Measurements from ENCODE around the gene OR51F1.
"Not testable (repeated sequence)": the region's sequence is repeated elsewhere in the genome, so short reads cannot be mapped to it uniquely, and the experiment has no call there.

Gene OR51F1

GRCh38 chr11:4769838-4770237, at the start of gene OR51F1:
TSS of gene OR51F1 (minus strand) at chr11:4769938. CDS start at chr11:4769938, 0 bp downstream.
- TF ChIP-seq CTCF (IDR thresholded peaks at IDR 0.05): no peak
- Histone ChIP-seq H3K9me3 (no peaks in the 10 kb centered on the region), H3K4me3 (no peak within 1 kb of the TSS), H3K4me1 (no peaks in the 10 kb centered on the region), H3K27me3 (no peaks in the 10 kb centered on the region), H3K36me3 (no peaks in the 10 kb centered on the region), H3K27ac (no peak within 1 kb of the TSS)
- DNase-seq: no peak
- intact Hi-C loops (cut with DNase I; ENCODE audit: low total_unique reads): no loop called here

GRCh38 chr11:4809246-4809645, 39.5 kb upstream of the OR51F1 start:
- intact Hi-C loops (cut with DNase I; ENCODE audit: low total_unique reads): no loop called here
- Histone ChIP-seq H3K9me3 (no peaks in the 10 kb centered on the region), H3K4me1 (no peaks in the 10 kb centered on the region), H3K27ac (no peak overlapping the region), H3K27me3 (no peaks in the 10 kb centered on the region), H3K4me3 (no peak overlapping the region), H3K36me3 (no peaks in the 10 kb centered on the region)
- no peak for TF ChIP-seq CTCF (IDR thresholded peaks at IDR 0.05)
- DNase-seq: no peak

GRCh38 chr11:4808476-4808875, 38.7 kb upstream of the OR51F1 start:
- no peak overlapping the region for H3K4me3 ChIP-seq
- intact Hi-C loops (cut with DNase I; ENCODE audit: low total_unique reads): no loop called here
- no peaks in the 10 kb centered on the region for H3K27me3 ChIP-seq
- no peaks in the 10 kb centered on the region for H3K9me3 ChIP-seq
- H3K36me3 ChIP-seq: no peaks in the 10 kb centered on the region
- no peak for DNase-seq
- no peak overlapping the region for H3K27ac ChIP-seq
- TF ChIP-seq CTCF (IDR thresholded peaks at IDR 0.05): no peak
- H3K4me1 ChIP-seq: no peaks in the 10 kb centered on the region

- no peaks in the 10 kb centered on the region for H3K27me3 ChIP-seq
- intact Hi-C loops (cut with DNase I; ENCODE audit: low total_unique reads): no loop called here
- no peak for DNase-seq
- no peaks in the 10 kb centered on the region for H3K9me3 ChIP-seq
- no peak within 1 kb of the TSS for H3K4me3 ChIP-seq
- H3K27ac ChIP-seq: no peak within 1 kb of the TSS
- no peaks in the 10 kb centered on the region for H3K4me1 ChIP-seq
- no peaks in the 10 kb centered on the region for H3K36me3 ChIP-seq
- no peak for TF ChIP-seq CTCF (IDR thresholded peaks at IDR 0.05)
Measured at GRCh38 chr11:4804280-4804679, 34.5 kb upstream of the OR51F1 start, which contains the start of gene OR52R1. TSS of gene OR52R1 (minus strand) at chr11:4804380. CDS start at chr11:4804380, 0 bp downstream.

GRCh38 chr11:4801316-4801715, 31.6 kb upstream of the OR51F1 start:
- H3K4me3 ChIP-seq; intact Hi-C loops (cut with DNase I; ENCODE audit: low total_unique reads); H3K9me3 ChIP-seq; H3K4me1 ChIP-seq; DNase-seq; H3K27me3 ChIP-seq; H3K36me3 ChIP-seq; H3K27ac ChIP-seq: not testable (repeated sequence)

GRCh38 chr11:4798427-4799183, 28.9 kb upstream of the OR51F1 start:
- Histone ChIP-seq H3K4me3 (no peak overlapping the region), H3K36me3 (no peaks in the 10 kb centered on the region), H3K9me3 (no peaks in the 10 kb centered on the region), H3K27ac (no peak overlapping the region), H3K27me3 (no peaks in the 10 kb centered on the region), H3K4me1 (no peaks in the 10 kb centered on the region)
- TF ChIP-seq CTCF (IDR thresholded peaks at IDR 0.05): no peak
- no peak for DNase-seq
- intact Hi-C loops (cut with DNase I; ENCODE audit: low total_unique reads): no loop called here

Measured in tibial artery (tissue), 4 donors.